Measurements from ENCODE around the gene ANO4.

DNA sequence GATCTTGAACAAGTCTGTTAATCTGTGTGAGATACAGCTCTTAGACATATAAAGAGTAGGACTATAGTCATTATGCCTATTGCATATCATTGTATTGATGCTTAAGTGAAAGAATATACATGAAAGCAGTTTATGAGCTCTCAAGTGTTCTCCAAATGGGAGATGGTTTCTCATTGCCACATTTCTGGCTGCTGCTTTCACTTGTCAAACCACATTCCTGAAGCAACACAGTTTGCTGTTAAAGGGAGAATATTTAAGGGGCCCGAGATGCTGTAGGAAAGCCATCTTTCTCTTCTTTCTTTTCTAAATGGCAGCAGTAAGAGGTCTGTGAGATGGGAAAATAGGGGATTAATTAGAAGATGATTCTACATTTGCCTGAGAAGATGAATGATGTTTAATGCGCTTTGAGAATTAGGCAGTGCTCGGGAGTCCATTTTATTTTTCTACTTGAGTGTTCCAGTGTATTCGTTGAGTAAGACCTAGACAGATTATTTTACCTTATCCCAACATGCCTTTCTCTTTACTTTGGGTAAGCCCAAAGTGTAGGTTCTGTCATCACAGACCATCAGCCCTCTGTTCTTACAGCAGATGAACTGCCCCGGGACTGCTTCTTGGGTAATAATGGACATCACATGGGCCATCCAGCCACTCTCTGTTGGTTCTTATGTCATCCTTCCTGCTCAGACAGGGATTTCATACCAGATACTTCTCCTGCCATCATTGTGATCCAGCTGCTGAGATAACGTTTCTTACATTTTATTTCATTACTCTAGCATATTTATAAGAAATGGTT, 35.6 kb downstream of the ANO4 start:
- TF ChIP-seq, protein P1, sequence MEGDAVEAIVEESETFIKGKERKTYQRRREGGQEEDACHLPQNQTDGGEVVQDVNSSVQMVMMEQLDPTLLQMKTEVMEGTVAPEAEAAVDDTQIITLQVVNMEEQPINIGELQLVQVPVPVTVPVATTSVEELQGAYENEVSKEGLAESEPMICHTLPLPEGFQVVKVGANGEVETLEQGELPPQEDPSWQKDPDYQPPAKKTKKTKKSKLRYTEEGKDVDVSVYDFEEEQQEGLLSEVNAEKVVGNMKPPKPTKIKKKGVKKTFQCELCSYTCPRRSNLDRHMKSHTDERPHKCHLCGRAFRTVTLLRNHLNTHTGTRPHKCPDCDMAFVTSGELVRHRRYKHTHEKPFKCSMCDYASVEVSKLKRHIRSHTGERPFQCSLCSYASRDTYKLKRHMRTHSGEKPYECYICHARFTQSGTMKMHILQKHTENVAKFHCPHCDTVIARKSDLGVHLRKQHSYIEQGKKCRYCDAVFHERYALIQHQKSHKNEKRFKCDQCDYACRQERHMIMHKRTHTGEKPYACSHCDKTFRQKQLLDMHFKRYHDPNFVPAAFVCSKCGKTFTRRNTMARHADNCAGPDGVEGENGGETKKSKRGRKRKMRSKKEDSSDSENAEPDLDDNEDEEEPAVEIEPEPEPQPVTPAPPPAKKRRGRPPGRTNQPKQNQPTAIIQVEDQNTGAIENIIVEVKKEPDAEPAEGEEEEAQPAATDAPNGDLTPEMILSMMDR (IDR thresholded peaks at IDR 0.05; ENCODE audit: borderline replicate concordance, extremely low read depth, low read length, poor library complexity, severe bottlenecking), result no peak
- no peak for TF ChIP-seq EZH2 (IDR thresholded peaks at IDR 0.05; ENCODE audit: borderline replicate concordance, low read depth, low read length, severe bottlenecking)
